Measurements from ENCODE around the gene HAAO.

The HAAO gene

DNA sequence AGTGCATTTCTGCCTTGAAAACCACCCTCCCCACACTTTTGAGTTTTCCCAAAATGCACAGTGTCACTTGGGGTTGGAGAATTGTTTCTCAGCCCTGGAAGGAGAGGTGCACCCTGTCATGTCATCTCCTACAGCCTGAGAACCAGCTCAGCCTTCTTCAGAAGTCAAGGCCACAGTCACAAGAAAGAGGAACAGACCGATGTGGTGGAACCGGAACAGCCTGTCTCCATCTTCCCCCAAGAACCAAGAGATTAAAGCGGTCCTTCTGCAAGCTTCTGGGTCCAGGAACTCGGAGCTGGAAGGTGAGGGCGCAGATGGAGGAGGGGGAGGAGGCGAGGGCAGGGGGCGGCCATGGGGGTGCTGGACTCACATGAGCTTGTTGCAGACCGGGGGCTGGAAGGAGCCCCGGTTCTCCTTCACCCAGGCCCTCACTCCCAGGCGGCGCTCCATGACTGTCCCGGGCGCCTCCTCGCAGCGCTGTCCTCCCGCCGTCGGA lies 248 bp downstream of the HAAO start:
- DNase-seq: no peak

DNA sequence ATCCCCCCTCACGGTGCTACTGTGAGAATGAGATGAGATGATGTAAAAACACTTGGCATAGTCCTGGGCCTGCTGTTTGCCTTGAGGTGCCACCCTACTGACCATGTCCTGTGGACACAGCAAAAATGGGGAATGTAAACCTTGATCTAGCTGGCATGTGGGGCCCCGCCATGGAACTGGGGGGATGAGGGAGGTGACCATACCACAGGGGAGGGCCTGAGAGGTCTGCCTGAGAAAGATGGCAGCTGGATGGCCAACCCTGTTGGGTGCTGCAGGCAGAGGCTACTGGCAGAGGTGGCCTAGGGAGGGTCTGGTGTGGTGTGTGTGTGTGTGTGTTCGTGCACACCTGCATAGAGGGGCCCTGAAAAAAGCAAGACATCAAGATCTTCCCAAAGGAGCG lies 777 bp downstream of the HAAO start:
- no peak for DNase-seq

DNA sequence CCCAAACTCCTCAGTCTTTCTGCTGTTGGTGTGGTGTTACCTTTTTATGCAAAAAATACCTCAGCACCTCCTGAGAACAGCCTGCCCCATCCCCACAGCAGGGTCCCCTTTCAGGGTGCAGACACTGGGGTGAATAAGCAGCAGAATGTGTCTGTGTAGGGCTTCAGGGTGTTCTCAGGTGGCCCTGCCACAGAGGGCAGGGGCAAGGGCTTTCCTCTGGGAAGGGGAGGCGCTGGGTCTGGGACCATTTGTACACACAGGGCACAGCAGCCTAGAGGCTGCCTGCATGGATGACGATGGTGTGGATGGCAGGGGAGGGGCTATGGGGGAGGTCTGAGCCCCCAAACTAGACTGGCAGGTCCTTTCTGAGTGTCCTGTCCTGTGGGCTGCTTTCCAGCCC lies 2.6 kb downstream of the HAAO start:
- no peak for DNase-seq

DNA sequence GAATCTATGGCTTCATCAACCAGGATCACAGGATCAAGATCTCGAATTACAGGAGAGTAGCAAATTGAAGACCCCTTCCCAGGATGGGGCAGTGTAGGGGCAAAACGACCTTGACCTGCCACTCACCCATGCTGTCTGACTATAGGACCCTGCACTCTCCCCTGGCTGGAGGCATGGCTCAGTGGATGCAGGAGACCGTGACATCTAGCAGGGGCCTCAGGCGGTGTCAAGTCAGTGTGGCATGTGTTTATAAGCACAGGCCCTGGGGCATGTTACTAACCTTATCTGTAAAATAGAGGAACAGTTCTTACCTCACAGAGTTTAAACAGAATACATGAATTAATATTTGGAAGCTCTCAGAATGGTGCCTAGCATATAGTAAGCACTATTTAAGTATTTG lies 3.5 kb downstream of the HAAO start:
- no peak for DNase-seq

DNA sequence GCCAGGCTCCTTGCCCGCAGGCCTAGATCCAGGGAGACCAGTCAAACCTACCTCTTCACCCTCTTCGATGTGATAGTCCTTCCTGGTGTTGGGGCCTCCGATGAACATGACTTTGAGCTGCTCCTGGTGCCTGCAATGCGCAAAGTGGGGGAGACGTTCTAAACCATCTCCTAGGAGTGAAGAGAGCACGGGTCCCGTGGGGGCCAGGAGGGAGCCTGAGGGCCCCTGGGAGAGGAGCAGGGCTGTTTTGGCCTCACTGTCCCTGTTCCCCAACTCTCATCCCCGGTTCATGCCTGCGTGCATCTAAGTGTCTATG lies 3.9 kb downstream of the HAAO start:
- no peak for DNase-seq

DNA sequence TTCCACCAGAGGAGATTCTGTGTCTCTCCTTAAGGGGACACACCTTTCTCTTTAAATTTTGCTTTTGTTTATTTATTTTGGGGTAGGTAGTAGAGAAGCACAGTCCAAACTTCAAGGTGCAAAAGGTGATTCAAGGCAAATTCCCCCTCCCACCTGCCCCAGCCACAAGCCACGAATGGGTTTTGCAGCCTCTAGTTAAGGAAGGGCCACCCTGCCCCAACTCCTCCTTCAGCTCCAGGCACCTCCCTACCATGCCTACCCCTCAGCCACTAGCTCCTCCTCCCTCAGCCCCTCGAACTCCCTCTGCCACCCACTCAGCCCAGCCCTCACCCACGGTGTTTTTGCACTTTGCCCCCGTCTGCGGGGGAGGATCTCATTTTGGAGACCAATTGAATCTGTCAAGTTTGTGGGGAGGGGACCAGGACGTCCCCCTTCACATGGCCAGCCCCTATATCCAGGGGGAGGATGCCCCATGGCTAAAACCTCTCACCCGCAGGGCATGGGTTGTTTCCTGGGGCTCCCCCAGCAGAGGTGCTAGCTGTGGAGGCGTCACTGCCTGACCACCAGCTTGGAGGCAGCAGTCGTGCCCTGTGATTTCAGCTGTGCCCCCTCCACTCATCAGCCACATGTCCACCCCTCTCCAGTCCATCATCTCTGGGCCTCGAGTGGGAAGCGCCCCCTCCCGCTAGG lies 4.5 kb downstream of the HAAO start:
- no peak for DNase-seq

DNA sequence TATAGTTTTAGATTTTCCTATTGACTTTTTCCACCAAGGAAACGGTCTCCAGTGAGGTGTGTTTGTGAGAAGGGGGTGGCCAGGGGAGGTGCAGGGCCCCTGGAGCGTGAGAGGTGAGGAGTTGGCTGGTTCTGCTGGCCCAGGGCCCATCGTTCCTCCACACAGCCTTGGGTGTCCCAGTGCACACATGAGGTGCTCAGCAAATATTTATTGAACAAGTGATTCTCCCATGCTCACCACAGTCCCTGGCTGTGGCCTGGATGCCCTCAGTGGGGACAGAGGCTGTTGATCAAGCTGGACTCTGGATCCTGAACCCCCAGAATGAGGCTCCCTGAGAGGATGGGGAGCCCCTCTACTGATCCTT lies 5.0 kb downstream of the HAAO start:
- no peak for DNase-seq

DNA sequence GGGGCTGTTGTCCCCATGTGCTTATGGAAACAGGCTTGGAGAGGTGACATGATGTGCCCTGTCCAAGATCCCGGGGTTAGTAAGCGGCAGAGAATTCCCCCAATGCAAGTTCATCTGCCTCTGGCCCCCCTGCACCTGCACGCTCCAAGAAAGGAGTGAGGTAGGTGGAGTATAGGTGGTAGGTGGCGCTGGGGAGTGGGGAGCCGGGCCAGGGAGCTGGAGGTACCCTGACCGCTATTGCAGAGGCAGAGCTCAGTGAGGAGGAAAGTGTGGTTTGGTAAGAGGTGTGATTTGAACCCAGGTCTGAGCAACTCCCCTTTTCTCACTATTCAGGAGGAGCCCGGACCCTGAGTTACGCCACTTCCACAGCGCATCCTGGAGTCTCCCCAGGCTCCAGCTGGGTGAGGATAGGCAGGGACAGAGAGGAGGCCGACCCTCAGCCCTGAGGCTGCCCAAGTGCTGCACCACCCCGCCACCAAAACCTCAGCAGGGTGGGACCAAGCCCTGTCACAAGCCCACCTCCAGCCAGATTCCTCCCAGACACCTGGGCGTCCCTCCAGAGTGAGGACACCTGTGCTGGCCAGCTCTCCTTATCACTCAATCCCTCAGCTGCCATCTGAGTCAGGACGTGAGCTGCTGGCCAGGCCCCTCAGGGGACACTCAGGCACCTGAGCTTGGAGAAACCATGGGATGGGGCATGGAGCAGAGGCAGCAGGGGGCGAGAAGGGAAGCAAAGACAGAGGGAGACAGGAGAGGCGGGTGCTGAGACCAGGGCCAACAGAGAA lies 5.6 kb downstream of the HAAO start:
- no peak for DNase-seq

DNA sequence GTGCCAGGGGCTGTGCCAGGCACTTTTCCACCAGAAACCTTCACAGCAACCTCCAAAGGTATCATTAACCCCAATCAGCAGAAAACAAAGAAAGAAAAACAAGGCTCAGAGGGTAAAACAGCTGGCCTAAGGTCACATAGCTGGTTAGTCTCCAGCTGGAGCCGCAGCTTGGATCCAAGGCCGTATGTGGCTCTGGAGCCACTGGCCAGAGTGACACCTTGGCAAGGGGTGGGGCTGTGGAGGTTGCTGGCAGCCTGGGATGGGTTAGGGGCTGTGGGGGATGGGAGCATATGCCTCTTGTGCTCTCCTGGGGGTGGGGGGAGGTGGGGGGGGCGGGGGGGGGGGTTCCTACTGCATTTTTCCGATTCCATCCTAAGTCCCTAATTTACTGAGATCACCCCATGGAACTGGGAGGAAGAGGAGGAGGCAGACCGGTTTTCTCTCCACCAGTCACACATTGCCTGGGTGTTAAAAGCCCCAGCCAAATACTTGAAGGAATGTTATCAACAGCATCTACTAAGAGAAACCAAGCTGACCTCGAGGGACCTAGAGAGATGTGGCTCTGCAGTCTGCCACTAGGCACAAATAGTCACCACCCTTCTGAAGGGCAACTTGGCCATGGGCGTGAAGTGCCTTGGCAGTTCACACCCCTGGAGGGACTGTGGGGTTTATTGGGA lies 8.0 kb downstream of the HAAO start:
- DNase-seq: no peak

DNA sequence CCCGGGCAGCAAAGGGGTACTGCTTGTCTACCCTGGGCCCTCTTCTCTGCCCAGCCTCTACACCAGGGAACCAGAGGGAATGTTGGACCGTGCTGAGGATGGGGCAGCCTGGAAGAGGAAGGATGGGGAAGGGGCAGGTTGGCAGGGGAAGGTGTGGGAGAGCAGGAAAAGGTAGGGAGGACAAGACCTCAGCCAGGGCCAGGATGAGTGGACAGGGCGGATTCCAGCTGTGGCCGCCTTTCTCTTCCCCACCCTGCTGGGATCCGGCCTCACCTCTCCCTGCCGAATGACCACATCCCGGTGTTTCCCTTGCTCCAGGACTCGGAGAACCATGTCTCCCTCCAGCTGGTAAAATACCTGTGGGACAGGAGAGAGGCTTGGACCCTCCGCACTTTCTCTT lies 8.9 kb downstream of the HAAO start:
- DNase-seq: no peak

DNA sequence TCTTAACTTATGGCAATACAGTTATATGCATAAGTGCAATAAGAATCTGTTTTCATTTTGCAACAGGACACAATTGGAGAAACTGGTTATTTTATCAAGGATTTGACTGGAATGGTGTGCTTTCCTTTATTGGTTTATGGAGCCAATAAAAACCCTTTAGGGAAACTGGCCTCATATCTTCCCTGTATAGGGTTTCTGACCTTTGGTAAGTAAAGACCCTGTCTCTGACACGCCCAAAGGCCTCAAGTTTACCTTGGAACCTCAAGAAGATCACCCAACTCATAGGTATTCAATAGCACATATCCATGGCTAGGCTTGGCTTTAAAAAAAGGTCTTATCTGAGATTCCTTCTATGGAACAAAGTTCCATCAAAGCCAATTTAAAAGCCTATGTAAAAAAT lies 11.2 kb downstream of the HAAO start:
- no peak for DNase-seq

DNA sequence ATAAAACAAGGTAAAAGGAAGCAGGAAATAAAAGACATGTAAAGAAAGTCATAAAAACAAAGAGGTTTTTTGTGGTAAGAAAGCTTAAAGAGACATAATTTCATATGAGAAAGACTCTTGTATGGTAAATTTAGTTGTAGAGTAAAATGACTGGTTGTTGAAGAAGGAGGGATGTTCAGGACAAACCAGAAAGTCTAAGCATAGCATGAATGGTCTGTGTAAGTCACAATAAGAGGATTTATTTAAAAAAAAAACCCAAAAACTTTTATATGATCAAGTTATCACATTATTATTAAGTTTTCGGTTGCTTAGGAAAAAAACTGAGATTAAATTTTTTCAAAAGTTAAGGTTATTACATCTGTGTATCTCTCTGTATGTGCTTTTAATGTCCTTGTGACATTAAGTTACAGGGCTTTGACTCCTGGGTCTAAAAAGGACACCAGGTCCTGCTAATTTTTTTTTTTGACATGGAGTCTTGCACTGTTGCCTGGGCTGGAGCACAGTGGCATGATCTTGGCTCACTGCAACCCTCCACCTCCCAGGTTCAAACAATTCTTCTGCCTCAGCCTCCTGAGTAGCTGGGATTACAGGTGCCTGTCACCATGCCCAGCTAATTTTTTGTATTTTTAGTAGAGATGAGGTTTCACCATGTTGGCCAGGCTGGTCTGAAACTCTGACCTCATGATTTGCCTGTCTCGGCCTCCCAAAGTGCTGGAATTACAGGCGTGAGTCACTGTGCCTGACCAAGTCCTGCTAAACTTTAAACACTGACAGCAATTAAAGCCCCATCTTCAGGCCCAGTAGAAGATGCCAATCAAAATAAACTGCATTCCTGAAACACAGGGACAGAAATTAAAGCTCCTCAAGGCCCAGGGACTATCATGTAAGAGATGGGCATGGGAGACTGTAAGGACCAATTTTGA lies 14.2 kb downstream of the HAAO start:
- no peak for DNase-seq

DNA sequence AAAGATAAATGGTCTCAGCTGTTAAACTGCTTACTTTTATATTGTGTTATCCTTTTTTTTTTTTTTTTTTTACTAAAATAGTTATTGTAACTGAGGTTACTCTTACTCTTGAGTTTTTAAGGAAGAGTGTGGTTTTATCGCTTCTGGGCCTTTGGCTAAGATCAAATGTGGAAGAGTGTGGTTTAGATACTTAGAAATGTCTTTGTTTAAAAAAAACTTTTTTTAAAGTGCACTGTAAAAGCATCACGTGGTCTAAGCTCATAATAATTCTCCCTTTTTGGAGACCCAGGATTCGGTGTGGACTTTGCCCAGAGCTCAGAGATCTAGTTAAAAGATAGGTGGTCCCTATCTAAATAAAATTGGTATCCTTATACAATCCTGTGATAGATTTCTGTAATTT lies 16.6 kb downstream of the HAAO start:
- no peak for DNase-seq

DNA sequence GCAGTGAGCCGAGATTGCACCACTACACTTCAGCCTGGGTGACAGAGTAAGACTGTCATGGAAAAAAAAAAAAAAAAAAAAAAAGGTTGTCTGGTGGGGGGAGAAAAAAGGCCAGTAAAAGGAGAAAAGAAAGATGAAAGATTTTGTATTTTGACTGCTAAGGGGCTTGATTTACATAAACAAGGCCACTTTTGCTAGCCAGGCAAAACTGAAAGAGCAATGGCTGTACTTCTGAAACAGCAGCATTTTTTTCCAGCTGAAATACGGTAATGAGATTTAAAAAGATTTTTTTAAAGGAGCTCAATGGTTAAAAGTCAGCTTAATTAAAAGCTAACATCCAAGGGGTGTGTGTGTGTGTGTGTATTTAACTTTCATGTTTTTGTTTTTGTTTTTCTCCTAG lies 17.2 kb downstream of the HAAO start:
- no peak for DNase-seq

DNA sequence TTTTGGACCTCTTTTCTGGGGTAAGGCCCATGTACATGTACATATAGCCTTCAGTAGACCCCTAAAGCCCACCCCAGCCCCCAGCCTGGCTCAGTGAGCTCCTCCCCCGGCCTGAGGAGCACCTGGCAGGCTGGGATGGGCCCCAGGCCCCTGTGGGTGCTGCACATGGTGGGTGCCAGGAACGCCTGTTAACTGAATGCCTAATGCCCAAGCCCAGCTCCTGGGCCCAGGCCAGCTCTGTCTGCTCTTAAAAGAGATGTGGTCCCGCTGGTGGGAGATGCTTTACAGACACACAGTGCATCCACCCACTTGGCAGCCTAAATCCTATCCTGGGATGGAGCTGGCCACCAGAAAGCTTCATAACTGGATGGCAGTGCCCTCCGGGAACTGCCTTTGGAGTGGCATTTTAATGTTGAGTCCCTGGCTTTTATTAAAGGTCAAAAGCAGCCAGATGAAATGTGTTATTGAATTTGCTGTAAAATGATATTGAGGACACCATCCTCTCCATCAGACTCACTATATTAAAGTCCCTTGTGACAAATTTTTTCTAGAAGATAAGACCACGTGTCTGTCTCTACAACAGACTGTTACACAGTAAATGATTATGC lies 20.7 kb downstream of the HAAO start:
- DNase-seq: no peak

DNA sequence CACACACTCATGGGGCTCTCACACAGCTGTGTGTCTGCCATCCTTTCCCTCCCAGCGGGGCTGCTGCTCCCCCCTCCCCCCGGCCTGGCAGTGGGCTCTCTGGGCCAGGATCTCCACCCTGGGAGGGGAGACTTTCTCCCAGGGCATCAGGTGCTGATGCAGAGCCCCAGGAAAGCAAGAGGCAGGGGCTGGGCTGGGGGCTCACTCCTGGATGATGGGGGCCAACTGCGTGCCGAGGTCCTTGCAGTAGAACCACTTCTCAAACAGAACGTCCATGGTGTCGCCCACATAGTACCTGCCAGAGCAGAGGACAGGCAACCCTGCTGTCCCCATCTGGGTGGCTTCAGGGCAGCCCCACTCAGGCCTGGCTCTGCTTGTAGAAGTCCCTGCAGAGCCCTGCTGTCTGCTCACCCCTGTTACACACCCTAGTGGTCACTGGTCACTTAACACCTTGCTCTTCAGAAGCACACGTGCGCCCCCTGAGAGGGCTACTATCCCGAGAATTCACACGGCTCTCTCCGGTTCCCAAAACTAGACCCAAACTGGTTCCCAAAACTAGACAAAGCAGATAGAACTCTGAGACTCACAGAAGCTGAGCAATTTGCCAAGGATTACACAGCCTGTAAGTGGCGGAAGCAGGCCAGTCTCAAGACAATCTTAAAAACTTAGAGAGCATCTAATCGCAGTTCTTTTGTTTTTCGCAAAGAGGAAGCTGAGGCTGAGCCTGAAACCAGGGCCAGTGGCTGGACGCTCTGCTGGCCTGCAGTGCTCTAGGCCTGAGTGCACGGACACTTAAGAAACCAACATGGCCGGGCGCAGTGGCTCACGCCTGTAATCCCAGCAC lies 21.9 kb downstream of the HAAO start:
- DNase-seq: no peak

DNA sequence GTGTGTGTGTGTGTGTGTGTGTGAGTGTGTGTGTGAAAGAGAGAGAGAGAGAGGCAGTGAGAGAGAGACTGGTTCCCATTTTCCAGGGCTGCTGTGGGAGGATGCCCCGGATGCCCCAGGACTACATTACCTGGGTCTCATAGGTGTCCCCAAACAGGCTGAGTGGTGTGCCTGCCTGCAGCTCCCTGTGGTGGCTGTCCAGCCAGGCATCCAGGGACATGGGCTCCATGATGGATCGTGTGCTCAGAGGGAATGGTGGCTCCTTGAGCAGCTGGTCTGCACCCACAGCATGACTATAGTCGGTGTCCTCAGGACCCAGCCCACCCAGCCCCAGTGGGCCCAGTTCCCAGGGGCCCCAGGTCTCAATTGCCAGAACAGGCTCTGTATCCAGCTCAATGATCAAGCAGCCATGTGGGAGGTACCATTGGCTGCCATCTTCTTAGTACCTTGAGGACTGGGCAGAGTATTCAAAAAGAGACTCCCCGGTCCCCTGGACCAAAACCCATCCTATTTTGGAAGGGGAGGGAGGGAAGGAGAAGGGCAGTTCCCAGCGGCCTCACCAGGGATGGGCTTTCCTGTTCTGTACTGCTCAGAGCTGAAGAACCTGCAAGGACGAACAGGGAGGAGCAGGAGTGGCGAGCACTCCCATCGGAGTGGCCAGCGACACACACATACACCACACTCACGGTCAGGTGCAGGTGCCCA lies 22.6 kb downstream of the HAAO start:
- DNase-seq: no peak

DNA sequence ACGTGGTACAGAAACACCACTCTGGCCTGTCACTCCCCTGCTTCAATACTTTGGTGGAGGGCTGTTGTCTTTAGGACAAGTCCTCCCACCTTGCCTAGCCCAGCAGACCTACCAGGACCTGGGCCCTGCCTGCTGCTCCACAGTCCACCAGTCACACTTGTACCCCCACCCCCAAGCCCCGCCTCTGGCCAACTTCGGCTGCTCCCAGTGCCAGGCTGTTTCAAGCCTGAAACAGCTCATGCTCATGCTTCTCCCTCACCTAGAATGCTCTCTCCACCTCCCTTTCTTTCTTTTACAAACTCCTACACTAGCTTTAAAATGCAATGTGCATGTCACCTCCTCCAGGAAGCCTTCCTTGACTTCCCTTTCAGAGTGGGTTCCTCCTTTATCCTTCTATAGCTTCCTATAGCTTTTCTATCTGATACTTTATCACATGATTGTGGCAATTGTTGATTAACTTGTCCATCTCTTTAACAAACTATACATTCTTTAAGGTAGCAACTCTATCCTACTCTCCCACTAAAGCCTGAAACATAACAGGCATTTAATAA lies 23.6 kb downstream of the HAAO start:
- DNase-seq: no peak

DNA sequence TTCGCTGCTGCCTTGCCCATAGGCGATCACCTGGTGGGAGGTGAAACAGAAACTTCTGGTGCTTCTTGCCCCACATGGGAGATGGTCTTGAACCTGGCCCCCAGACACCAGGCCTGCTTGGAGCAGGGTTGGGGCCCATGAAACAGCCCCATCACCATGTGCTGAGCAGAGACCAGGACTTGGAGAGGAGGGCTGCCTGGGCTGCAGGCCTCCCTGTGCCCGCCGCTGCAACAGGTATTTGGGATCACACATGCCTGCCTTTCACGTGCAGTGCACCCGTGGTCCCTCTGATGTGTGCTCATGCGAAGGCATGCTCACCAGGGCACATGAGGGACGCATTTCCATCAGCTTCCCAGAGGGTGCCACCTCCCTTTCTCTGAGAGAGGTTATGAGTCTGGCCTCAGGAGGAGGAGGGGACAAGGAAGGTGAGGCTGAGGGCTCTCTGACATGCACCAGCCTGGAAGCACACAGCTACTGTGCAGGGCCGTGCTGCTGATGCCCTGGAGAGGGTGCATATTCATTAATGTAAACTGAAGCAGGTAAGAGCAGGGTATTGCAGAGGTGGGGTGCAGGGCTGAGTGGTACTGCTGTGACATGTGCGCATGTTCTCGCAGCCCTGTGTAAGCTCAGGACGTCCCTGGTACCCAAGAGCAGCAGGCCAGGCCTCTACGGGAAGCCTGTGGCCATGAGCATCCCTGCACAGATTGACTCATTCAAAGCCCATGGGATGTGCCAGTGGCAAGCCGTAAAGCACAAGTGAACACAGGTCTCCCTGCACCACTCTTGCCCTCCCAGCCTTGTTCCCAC lies 24.3 kb downstream of the HAAO start:
- DNase-seq: no peak
